ENCODE measurements around the gene PERCC1. TPM values are rescaled to one million over a fixed set of nuclear protein-coding genes. Genes with fewer than 3 reads are reported as not detected.

The PERCC1 gene
- total and polyA plus RNA-seq, 2 of the 4 experiments (the other 2 are of a cell fraction): not detected

GRCh38 chr16:1398351-1398750, 32.5 kb upstream of the PERCC1 start:
- Histone ChIP-seq H2AK5ac (ENCODE audit: low read depth, low read length) (no peak overlapping the region), H3K23ac (ENCODE audit: low read depth, low read length) (no peak overlapping the region), H2AFZ (replicated peaks; ENCODE audit: low read length, poor library complexity) (no peak overlapping the region), H3K36me3 (ENCODE audit: control insufficient read depth, insufficient read depth, low read length) (peaks cover 46% of the 10 kb centered on the region), H4K8ac (ENCODE audit: low read depth in 2 of 2, low read length in 2 of 2) (no peak overlapping the region), H3K27me3 (ENCODE audit: control insufficient read depth, insufficient read depth, low read length) (no peaks in the 10 kb centered on the region), H3K79me1 (ENCODE audit: low read depth in 1 of 2, low read length in 2 of 2) (no peaks in the 10 kb centered on the region), H3K9ac (ENCODE audit: low read depth, low read length) (no peak overlapping the region), H3K4ac (ENCODE audit: low read depth, low read length) (no peak overlapping the region), H3K9me3 (ENCODE audit: control insufficient read depth, insufficient read depth, low read length) (no peaks in the 10 kb centered on the region), H3K18ac (ENCODE audit: low read depth, low read length) (no peak overlapping the region), H4K5ac (ENCODE audit: low read depth, low read length) (no peak overlapping the region), H4K20me1 (ENCODE audit: insufficient read depth, low read length) (no peaks in the 10 kb centered on the region), H3K4me3 (ENCODE audit: insufficient read depth, low read depth, low read length) (no peak overlapping the region), H3K56ac (ENCODE audit: extremely low read depth, insufficient read depth, low read length) (no peak overlapping the region), H4K91ac (ENCODE audit: insufficient read depth, low read depth, low read length) (no peak overlapping the region), H3K4me1 (ENCODE audit: control insufficient read depth, insufficient read depth, low read length) (no peaks in the 10 kb centered on the region), H3K14ac (replicated peaks; ENCODE audit: low read depth, low read length) (no peak overlapping the region), H3K27ac (ENCODE audit: insufficient read depth, low read length) (no peak overlapping the region), H3K4me2 (ENCODE audit: low read depth, low read length) (no peak overlapping the region), H2BK120ac (ENCODE audit: low read depth, low read length) (no peak overlapping the region), H2BK5ac (ENCODE audit: low read depth, low read length, poor library complexity, severe bottlenecking) (no peak overlapping the region), H3K9me1 (ENCODE audit: insufficient read depth, low read length) (no peaks in the 10 kb centered on the region), H2BK20ac (ENCODE audit: low read depth, low read length) (no peak overlapping the region), H2AK9ac (replicated peaks; ENCODE audit: low read depth, low read length, poor library complexity) (no peak overlapping the region), H2BK15ac (ENCODE audit: low read depth, low read length) (no peak overlapping the region)
- WGBS, 2 experiments (ENCODE audit: extremely low coverage in 2 of 2, insufficient read length in 1 of 2): 95% methylated on average over 7 of the region's 9 CpGs; no CpG with 5 or more reads in 1 of the 2 experiments
- ChIA-PET POLR2A (ENCODE audit: unreplicated experiment) (no interaction called here), CTCF (no interaction called here)
- in situ Hi-C loops (cut with MboI; ENCODE audit: low sequenced_read_pairs): no loop called here
- intact Hi-C loops (cut with micrococcal nuclease): no loop called here
- ATAC-seq (ENCODE audit: low read depth) (no peak), DNase-seq (no peak)
- BruUV-seq (replicated peaks): no TSS peak
- dilution Hi-C loops (cut with HindIII; ENCODE audit: low sequenced_read_pairs, unreplicated experiment): no loop called here
- TF ChIP-seq MXI1 (IDR thresholded peaks at IDR 0.05; ENCODE audit: borderline replicate concordance, low read depth, low read length) (no peak), RFX5 (IDR thresholded peaks at IDR 0.05; ENCODE audit: low read depth, low read length) (no peak), CTCF (conservative IDR thresholded peaks at IDR 0.05; ENCODE audit: low read depth, low read length) (no peak), CEBPB (IDR thresholded peaks at IDR 0.05; ENCODE audit: low read depth, low read length) (no peak), RAD21 (IDR thresholded peaks at IDR 0.05; ENCODE audit: low read length) (no peak), CHD1 (IDR thresholded peaks at IDR 0.05; ENCODE audit: low read depth, low read length) (no peak), NFE2L2 (IDR thresholded peaks at IDR 0.05; ENCODE audit: low read depth, low read length) (no peak), RCOR1 (IDR thresholded peaks at IDR 0.05; ENCODE audit: insufficient replicate concordance, low read length) (no peak), ELK1 (IDR thresholded peaks at IDR 0.05; ENCODE audit: borderline replicate concordance, low read depth, low read length) (no peak), POLR2A (IDR thresholded peaks at IDR 0.05; ENCODE audit: low read depth, low read length) (no peak), USF2 (IDR thresholded peaks at IDR 0.05; ENCODE audit: low read depth, low read length) (no peak), SMC3 (IDR thresholded peaks at IDR 0.05; ENCODE audit: low read depth, low read length) (no peak), FOS (IDR thresholded peaks at IDR 0.05; ENCODE audit: low read depth, low read length) (no peak), BHLHE40 (IDR thresholded peaks at IDR 0.05; ENCODE audit: low read depth, low read length) (no peak), MAZ (IDR thresholded peaks at IDR 0.05; ENCODE audit: borderline replicate concordance, low read depth, low read length) (no peak), MAFK (IDR thresholded peaks at IDR 0.05; ENCODE audit: low read depth, low read length) (no peak)

All from IMR-90 (cell line).